ENCODE results near the gene TUBB2B. TPM values are rescaled to one million over a fixed set of nuclear protein-coding genes. Genes with fewer than 3 reads are reported as not detected.

The TUBB2B gene
- total and polyA plus RNA-seq, 4 donors = 0.22 to 4.6 (median 3.2) TPM

- Histone ChIP-seq H3K4me3 (ENCODE audit: low read depth in 1 of 3, low read length in 3 of 3) (no peak overlapping the region), H3K4me1 (ENCODE audit: control insufficient read depth in 4 of 4, insufficient read depth in 4 of 4, low read length in 3 of 4) (no peaks in the 10 kb centered on the region), H3K9ac (ENCODE audit: low read depth in 1 of 2, low read length in 2 of 2) (no peak overlapping the region), H3K9me3 (ENCODE audit: control insufficient read depth in 4 of 4, low read length in 3 of 4) (no peaks in the 10 kb centered on the region), H3K27ac (ENCODE audit: low read depth in 1 of 2, low read length in 2 of 2) (no peak overlapping the region), H3K27me3 (ENCODE audit: control insufficient read depth in 4 of 4, insufficient read depth in 4 of 4, low read length in 3 of 4) (no peaks in the 10 kb centered on the region), H3K36me3 (ENCODE audit: control insufficient read depth in 4 of 4, insufficient read depth in 3 of 4, low read depth in 1 of 4, low read length in 3 of 4) (no peaks in the 10 kb centered on the region)
- TF ChIP-seq FOXA2 (IDR thresholded peaks at IDR 0.05) (no peak), ATF3 (IDR thresholded peaks at IDR 0.05) (no peak), HNF4G (IDR thresholded peaks at IDR 0.05) (no peak), JUND (IDR thresholded peaks at IDR 0.05) (no peak), REST (IDR thresholded peaks at IDR 0.05) (no peak), SP1 (IDR thresholded peaks at IDR 0.05) (no peak), ZBTB33 (IDR thresholded peaks at IDR 0.05) (no peak), NR2F2 (IDR thresholded peaks at IDR 0.05) (no peak), HNF4A (conservative IDR thresholded peaks at IDR 0.05) (no peak), YY1 (IDR thresholded peaks at IDR 0.05) (no peak), TAF1 (conservative IDR thresholded peaks at IDR 0.05) (no peak), GABPA (IDR thresholded peaks at IDR 0.05 in 1 of 2, conservative IDR thresholded peaks at IDR 0.05 in 1 of 2) (no peak), CTCF (IDR thresholded peaks at IDR 0.05; ENCODE audit: low read depth, low read length, missing input control) (no peak), FOXA1 (IDR thresholded peaks at IDR 0.05) (no peak), RXRA (IDR thresholded peaks at IDR 0.05) (no peak)
- no peak for DNase-seq (ENCODE audit: low spot score)
- WGBS = 76% methylated on average over 7 of the region's 7 CpGs
These were observed 24.3 kb downstream of the TUBB2B start for GRCh38 chr6:3202999-3203696.

GRCh38 chr6:3201388-3201787 is 26.1 kb downstream of the TUBB2B start:
- no peak overlapping the region for H3K27ac ChIP-seq (ENCODE audit: low read depth in 1 of 2, low read length in 2 of 2)
- no peaks in the 10 kb centered on the region for H3K9me3 ChIP-seq (ENCODE audit: control insufficient read depth in 4 of 4, low read length in 3 of 4)
- no peaks in the 10 kb centered on the region for H3K27me3 ChIP-seq (ENCODE audit: control insufficient read depth in 4 of 4, insufficient read depth in 4 of 4, low read length in 3 of 4)
- TF ChIP-seq GABPA (IDR thresholded peaks at IDR 0.05 in 1 of 2, conservative IDR thresholded peaks at IDR 0.05 in 1 of 2) (no peak), RAD21 (IDR thresholded peaks at IDR 0.05) (no peak), NR2F2 (IDR thresholded peaks at IDR 0.05) (no peak), HNF4G (IDR thresholded peaks at IDR 0.05) (no peak), HNF4A (conservative IDR thresholded peaks at IDR 0.05) (no peak), ZBTB33 (IDR thresholded peaks at IDR 0.05) (no peak)
- no peak overlapping the region for H3K4me3 ChIP-seq (ENCODE audit: low read depth in 1 of 3, low read length in 3 of 3)
- H3K4me1 ChIP-seq (ENCODE audit: control insufficient read depth in 4 of 4, insufficient read depth in 4 of 4, low read length in 3 of 4) = no peaks in the 10 kb centered on the region
- no peak overlapping the region for H3K9ac ChIP-seq (ENCODE audit: low read depth in 1 of 2, low read length in 2 of 2)
- H3K36me3 ChIP-seq (ENCODE audit: control insufficient read depth in 4 of 4, insufficient read depth in 3 of 4, low read depth in 1 of 4, low read length in 3 of 4) = no peaks in the 10 kb centered on the region
- no peak for DNase-seq (ENCODE audit: low spot score)
- 94% methylated on average over 2 of the region's 2 CpGs for WGBS
